ENCODE results near the gene XYLT1.

GRCh38 chr16:17273142-17273561 is 197.6 kb downstream of the XYLT1 start:
- TF ChIP-seq, protein P1, sequence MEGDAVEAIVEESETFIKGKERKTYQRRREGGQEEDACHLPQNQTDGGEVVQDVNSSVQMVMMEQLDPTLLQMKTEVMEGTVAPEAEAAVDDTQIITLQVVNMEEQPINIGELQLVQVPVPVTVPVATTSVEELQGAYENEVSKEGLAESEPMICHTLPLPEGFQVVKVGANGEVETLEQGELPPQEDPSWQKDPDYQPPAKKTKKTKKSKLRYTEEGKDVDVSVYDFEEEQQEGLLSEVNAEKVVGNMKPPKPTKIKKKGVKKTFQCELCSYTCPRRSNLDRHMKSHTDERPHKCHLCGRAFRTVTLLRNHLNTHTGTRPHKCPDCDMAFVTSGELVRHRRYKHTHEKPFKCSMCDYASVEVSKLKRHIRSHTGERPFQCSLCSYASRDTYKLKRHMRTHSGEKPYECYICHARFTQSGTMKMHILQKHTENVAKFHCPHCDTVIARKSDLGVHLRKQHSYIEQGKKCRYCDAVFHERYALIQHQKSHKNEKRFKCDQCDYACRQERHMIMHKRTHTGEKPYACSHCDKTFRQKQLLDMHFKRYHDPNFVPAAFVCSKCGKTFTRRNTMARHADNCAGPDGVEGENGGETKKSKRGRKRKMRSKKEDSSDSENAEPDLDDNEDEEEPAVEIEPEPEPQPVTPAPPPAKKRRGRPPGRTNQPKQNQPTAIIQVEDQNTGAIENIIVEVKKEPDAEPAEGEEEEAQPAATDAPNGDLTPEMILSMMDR (IDR thresholded peaks at IDR 0.05; ENCODE audit: control extremely low read depth in 1 of 3, insufficient read depth in 1 of 3, low read depth in 1 of 3, low read length in 3 of 3), result no peak
- TF ChIP-seq HDAC6 (IDR thresholded peaks at IDR 0.05; ENCODE audit: low read depth, low read length), result no peak
- no peak for TF ChIP-seq RAD21 (IDR thresholded peaks at IDR 0.05 in 1 of 2, conservative IDR thresholded peaks at IDR 0.05 in 1 of 2; ENCODE audit: low read depth in 2 of 2, low read length in 2 of 2)
- TF ChIP-seq SRF (IDR thresholded peaks at IDR 0.05; ENCODE audit: low read depth, low read length), result no peak
- TF ChIP-seq BACH1 (IDR thresholded peaks at IDR 0.05; ENCODE audit: low read length), result no peak
- no peak for TF ChIP-seq MAFK (IDR thresholded peaks at IDR 0.05; ENCODE audit: low read depth, low read length)
- TF ChIP-seq MAX (IDR thresholded peaks at IDR 0.05), result no peak
- TF ChIP-seq KDM5A (IDR thresholded peaks at IDR 0.05; ENCODE audit: low read length), result no peak
- TF ChIP-seq, protein P2, sequence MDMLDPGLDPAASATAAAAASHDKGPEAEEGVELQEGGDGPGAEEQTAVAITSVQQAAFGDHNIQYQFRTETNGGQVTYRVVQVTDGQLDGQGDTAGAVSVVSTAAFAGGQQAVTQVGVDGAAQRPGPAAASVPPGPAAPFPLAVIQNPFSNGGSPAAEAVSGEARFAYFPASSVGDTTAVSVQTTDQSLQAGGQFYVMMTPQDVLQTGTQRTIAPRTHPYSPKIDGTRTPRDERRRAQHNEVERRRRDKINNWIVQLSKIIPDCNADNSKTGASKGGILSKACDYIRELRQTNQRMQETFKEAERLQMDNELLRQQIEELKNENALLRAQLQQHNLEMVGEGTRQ (IDR thresholded peaks at IDR 0.05; ENCODE audit: low read length), result no peak
- no peak for TF ChIP-seq TAF1 (IDR thresholded peaks at IDR 0.05; ENCODE audit: low read depth, low read length)

All from H1 (cell line).